WTC11 (cell line): Measurements from ENCODE around the gene LDLRAD1. TPM values are rescaled to one million over a fixed set of nuclear protein-coding genes. Genes with fewer than 3 reads are reported as not detected.

ENCODE experiments used
- ATAC-seq: fragments of 200-7000 bp; cut with Tn5 transposase; 2 replicates; pipeline ENCODE4 v1.10.0; 2021; ENCODE audit warnings: mild to moderate bottlenecking, moderate library complexity
- CTCF ChIA-PET: fragments of 300-600 bp; sonication (Branson Sonifier 250); formaldehyde crosslinking; loops from one replicate; lab custom pipeline; 2021; ENCODE audit warnings: antibody characterized with exemption; lab: Charles Lee
- POLR2A ChIA-PET: fragments of 350-600 bp; sonication (Branson Sonifier 250); formaldehyde crosslinking; loops from one replicate; lab custom pipeline; 2021; ENCODE audit warnings: antibody characterized with exemption; lab: Charles Lee
- DNase-seq: peaks from one replicate; pipeline ENCODE4 v3.0.0; 2021; ENCODE audit warnings: low spot score
- H3K27ac Mint-ChIP-seq: 2 replicates; pipeline ENCODE4 v1.8.0; 2021; ENCODE audit warnings: mixed read lengths
- H3K27me3 Mint-ChIP-seq: 2 replicates; pipeline ENCODE4 v1.8.0; 2021; ENCODE audit warnings: low read depth, mild to moderate bottlenecking, moderate library complexity, mixed read lengths
- H3K36me3 Mint-ChIP-seq: 2 replicates; pipeline ENCODE4 v1.8.0; 2021; ENCODE audit warnings: mixed read lengths
- H3K4me1 Mint-ChIP-seq: 2 replicates; pipeline ENCODE4 v1.8.0; 2022; ENCODE audit warnings: mixed read lengths
- H3K4me3 Mint-ChIP-seq: 2 replicates; pipeline ENCODE4 v1.8.0; 2021; ENCODE audit warnings: mild to moderate bottlenecking, moderate library complexity, mixed read lengths
- H3K9me3 Mint-ChIP-seq: 2 replicates; pipeline ENCODE4 v1.8.0; 2021; ENCODE audit warnings: mixed read lengths
- AFF4 ChIP-seq: sonication (generic); formaldehyde crosslinking; IDR thresholded peaks from 2 replicates; pipeline ENCODE4 v1.8.1; 2023; ENCODE audit warnings: mild to moderate bottlenecking, missing genetic modification reagents, borderline replicate concordance
- ETV6 ChIP-seq: sonication (generic); formaldehyde crosslinking; IDR thresholded peaks from 2 replicates; pipeline ENCODE4 v1.8.1; 2022; ENCODE audit warnings: mild to moderate bottlenecking, missing genetic modification reagents
- FOXP1 ChIP-seq: sonication (generic); formaldehyde crosslinking; IDR thresholded peaks from 2 replicates; pipeline ENCODE4 v1.8.0; 2022; ENCODE audit warnings: missing genetic modification reagents, mild to moderate bottlenecking, moderate library complexity, borderline replicate concordance
- IRF2 ChIP-seq: sonication (generic); formaldehyde crosslinking; IDR thresholded peaks from 2 replicates; pipeline ENCODE4 v1.8.0; 2022; ENCODE audit warnings: low read depth, missing genetic modification reagents, borderline replicate concordance
- NFATC4 ChIP-seq: fragments of 250-450 bp; sonication (Bioruptor Pico); IDR thresholded peaks from 2 replicates; pipeline ENCODE4 v1.9.0; 2021; ENCODE audit warnings: mild to moderate bottlenecking
- NFE2L1 ChIP-seq: sonication (generic); formaldehyde crosslinking; IDR thresholded peaks from 2 replicates; pipeline ENCODE4 v1.8.1; 2023; ENCODE audit warnings: missing genetic modification reagents
- SMAD4 ChIP-seq: sonication (generic); formaldehyde crosslinking; IDR thresholded peaks from 2 replicates; pipeline ENCODE4 v1.8.0; 2022; ENCODE audit warnings: mild to moderate bottlenecking, missing genetic modification reagents
- SP1 ChIP-seq: sonication (generic); formaldehyde crosslinking; conservative IDR thresholded peaks from 2 replicates; pipeline ENCODE4 v1.8.1; 2022; ENCODE audit warnings: missing genetic modification reagents
- ZNF317 ChIP-seq: sonication (generic); formaldehyde crosslinking; IDR thresholded peaks from 2 replicates; pipeline ENCODE4 v1.8.1; 2023; ENCODE audit warnings: low read depth, mild to moderate bottlenecking, moderate library complexity, missing genetic modification reagents, borderline replicate concordance
- ZNF671 ChIP-seq: fragments of 250-450 bp; sonication (Bioruptor Pico); IDR thresholded peaks from 2 replicates; pipeline ENCODE4 v1.8.0; 2021; ENCODE audit warnings: mild to moderate bottlenecking
- ZSCAN18 ChIP-seq: fragments of 250-450 bp; sonication (Bioruptor Pico); IDR thresholded peaks from 2 replicates; pipeline ENCODE4 v2.1.2; 2022; ENCODE audit warnings: mild to moderate bottlenecking, moderate library complexity
- total RNA-seq: library from RNA; stranded (reverse); gene quantifications from 3 replicates; pipeline ENCODE4 v1.2.3, GENCODE V29; 2021
- TF ChIP-seq, protein P1 (sequence below): sonication (generic); formaldehyde crosslinking; IDR thresholded peaks from 2 replicates; pipeline ENCODE4 v1.8.0; 2022; ENCODE audit warnings: mild to moderate bottlenecking, missing genetic modification reagents
- TF ChIP-seq, protein P2 (sequence below): fragments of 250-450 bp; sonication (Bioruptor Pico); IDR thresholded peaks from 2 replicates; pipeline ENCODE4 v1.9.0; 2021; ENCODE audit warnings: mild to moderate bottlenecking, borderline replicate concordance
- TF ChIP-seq, protein P3 (sequence below): sonication (generic); formaldehyde crosslinking; IDR thresholded peaks from 2 replicates; pipeline ENCODE4 v1.8.0; 2022; ENCODE audit warnings: missing genetic modification reagents
- TF ChIP-seq, protein P4 (sequence below): fragments of 250-450 bp; sonication (Bioruptor Pico); conservative IDR thresholded peaks from 2 replicates; pipeline ENCODE4 v1.9.0; 2021; ENCODE audit warnings: mild to moderate bottlenecking

LDLRAD1 gene
- total RNA-seq, 1 experiment from 2014 or later = 0.09 TPM

GRCh38 chr1:54041806-54042205 lies 23.8 kb upstream of the LDLRAD1 start (continued):
- no peak for TF ChIP-seq IRF2 (CRISPR knock-in tag)
- TF ChIP-seq, protein P1, sequence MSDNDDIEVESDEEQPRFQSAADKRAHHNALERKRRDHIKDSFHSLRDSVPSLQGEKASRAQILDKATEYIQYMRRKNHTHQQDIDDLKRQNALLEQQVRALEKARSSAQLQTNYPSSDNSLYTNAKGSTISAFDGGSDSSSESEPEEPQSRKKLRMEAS (CRISPR knock-in tag) = no peak
- no peak for TF ChIP-seq SMAD4
- no peak for TF ChIP-seq ZNF317 (CRISPR knock-in tag)

DNA sequence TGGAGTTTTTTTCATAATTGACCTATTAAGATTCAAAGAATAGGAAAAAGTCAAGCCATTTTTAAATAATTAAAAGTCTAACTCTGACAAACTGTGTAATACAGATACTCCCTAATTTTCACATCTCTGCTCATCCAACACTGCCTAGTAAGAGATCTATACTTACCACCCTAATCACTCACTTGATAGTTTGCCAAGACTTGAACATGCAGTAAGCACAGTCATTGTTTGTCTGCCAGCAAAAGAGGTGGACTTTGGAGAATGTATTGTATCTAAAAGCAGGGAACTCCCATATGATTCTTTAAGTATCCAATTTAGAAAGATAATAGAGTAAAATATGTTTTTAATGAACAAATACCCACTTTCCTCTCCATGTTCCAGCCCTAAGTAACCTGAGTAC lies 19.5 kb upstream of the LDLRAD1 start:
- Mint-ChIP-seq H3K27me3 (no peaks in the 10 kb centered on the region), H3K4me3 (no peak overlapping the region), H3K36me3 (peaks cover 57% of the 10 kb centered on the region), H3K4me1 (no peaks in the 10 kb centered on the region), H3K27ac (no peak overlapping the region), H3K9me3 (no peaks in the 10 kb centered on the region)
- DNase-seq (no peak), ATAC-seq (no peak)
- CTCF ChIA-PET = no interaction called here
- no peak for TF ChIP-seq SP1 (CRISPR knock-in tag)
- TF ChIP-seq ZSCAN18 (CRISPR knock-in tag) = no peak
- POLR2A ChIA-PET = no interaction called here

DNA sequence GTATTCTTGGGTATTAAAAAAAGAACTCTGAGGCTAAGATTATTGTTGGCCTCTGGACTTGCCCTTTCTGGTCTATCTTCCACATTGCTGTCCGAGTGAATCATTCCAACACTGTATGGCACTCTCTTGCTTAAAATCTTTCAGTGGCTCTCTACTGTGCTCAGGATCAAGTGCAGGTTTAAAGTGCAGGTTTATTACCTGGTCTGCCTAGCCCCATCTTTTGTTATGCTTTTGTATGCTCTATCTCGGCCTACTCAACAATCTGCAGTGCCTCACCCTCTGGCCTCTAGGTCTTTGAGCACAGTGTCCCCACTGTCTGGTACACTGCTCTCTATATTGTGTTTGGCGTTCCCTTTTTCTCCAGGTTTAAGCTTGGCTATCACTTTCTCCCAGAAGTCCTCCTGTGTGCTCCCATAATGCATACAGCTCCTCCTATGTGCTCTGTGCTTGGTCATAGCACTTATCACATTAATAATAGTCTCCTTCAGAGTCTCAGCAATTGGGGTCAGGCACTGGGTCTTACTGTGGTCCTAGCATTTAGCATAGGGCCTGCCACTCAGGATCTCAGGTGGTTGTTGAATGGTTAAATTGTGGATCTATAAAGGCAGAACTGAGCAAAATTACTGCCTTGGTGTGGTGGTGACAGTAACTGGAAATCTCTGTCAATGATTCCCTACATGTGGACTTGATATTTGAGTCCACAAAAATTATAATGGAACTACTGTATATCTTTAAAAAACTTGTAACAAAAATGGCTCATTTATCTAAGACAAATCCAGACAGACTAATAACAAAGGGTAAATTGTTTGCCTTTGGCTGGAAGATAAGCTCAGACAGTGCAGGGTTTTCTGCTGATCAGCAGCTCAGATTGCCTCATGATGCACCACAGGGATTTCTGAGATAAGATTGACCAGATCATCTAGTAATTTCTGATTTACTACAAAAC lies 10.6 kb upstream of the LDLRAD1 start:
- Mint-ChIP-seq H3K27me3 (no peaks in the 10 kb centered on the region), H3K4me3 (no peak overlapping the region), H3K9me3 (no peaks in the 10 kb centered on the region), H3K36me3 (peaks cover 17% of the 10 kb centered on the region), H3K27ac (peak overlapping the region; percentile 2; the same call in 1 of the 2 replicates), H3K4me1 (no peaks in the 10 kb centered on the region)
- ATAC-seq (no peak), DNase-seq (no peak)
- ChIA-PET POLR2A (interaction anchor here (1.1 kb wide), 1 partner anchor 14 kb away, joined by 3 read pairs; no protein-coding TSS in a partner anchor), CTCF (interaction anchor here (1.0 to 1.5 kb wide), 3 partner anchors 37 to 168 kb away, joined by 3 to 6 read pairs (median 4); no protein-coding TSS in a partner anchor)
- TF ChIP-seq NFE2L1 (CRISPR knock-in tag) = no peak
- TF ChIP-seq NFATC4 (CRISPR knock-in tag) = no peak
- TF ChIP-seq, protein P2, sequence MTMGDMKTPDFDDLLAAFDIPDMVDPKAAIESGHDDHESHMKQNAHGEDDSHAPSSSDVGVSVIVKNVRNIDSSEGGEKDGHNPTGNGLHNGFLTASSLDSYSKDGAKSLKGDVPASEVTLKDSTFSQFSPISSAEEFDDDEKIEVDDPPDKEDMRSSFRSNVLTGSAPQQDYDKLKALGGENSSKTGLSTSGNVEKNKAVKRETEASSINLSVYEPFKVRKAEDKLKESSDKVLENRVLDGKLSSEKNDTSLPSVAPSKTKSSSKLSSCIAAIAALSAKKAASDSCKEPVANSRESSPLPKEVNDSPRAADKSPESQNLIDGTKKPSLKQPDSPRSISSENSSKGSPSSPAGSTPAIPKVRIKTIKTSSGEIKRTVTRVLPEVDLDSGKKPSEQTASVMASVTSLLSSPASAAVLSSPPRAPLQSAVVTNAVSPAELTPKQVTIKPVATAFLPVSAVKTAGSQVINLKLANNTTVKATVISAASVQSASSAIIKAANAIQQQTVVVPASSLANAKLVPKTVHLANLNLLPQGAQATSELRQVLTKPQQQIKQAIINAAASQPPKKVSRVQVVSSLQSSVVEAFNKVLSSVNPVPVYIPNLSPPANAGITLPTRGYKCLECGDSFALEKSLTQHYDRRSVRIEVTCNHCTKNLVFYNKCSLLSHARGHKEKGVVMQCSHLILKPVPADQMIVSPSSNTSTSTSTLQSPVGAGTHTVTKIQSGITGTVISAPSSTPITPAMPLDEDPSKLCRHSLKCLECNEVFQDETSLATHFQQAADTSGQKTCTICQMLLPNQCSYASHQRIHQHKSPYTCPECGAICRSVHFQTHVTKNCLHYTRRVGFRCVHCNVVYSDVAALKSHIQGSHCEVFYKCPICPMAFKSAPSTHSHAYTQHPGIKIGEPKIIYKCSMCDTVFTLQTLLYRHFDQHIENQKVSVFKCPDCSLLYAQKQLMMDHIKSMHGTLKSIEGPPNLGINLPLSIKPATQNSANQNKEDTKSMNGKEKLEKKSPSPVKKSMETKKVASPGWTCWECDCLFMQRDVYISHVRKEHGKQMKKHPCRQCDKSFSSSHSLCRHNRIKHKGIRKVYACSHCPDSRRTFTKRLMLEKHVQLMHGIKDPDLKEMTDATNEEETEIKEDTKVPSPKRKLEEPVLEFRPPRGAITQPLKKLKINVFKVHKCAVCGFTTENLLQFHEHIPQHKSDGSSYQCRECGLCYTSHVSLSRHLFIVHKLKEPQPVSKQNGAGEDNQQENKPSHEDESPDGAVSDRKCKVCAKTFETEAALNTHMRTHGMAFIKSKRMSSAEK = no peak
- no peak for TF ChIP-seq ETV6
- TF ChIP-seq, protein P3, sequence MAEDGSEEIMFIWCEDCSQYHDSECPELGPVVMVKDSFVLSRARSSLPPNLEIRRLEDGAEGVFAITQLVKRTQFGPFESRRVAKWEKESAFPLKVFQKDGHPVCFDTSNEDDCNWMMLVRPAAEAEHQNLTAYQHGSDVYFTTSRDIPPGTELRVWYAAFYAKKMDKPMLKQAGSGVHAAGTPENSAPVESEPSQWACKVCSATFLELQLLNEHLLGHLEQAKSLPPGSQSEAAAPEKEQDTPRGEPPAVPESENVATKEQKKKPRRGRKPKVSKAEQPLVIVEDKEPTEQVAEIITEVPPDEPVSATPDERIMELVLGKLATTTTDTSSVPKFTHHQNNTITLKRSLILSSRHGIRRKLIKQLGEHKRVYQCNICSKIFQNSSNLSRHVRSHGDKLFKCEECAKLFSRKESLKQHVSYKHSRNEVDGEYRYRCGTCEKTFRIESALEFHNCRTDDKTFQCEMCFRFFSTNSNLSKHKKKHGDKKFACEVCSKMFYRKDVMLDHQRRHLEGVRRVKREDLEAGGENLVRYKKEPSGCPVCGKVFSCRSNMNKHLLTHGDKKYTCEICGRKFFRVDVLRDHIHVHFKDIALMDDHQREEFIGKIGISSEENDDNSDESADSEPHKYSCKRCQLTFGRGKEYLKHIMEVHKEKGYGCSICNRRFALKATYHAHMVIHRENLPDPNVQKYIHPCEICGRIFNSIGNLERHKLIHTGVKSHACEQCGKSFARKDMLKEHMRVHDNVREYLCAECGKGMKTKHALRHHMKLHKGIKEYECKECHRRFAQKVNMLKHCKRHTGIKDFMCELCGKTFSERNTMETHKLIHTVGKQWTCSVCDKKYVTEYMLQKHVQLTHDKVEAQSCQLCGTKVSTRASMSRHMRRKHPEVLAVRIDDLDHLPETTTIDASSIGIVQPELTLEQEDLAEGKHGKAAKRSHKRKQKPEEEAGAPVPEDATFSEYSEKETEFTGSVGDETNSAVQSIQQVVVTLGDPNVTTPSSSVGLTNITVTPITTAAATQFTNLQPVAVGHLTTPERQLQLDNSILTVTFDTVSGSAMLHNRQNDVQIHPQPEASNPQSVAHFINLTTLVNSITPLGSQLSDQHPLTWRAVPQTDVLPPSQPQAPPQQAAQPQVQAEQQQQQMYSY = no peak
- TF ChIP-seq, protein P4, sequence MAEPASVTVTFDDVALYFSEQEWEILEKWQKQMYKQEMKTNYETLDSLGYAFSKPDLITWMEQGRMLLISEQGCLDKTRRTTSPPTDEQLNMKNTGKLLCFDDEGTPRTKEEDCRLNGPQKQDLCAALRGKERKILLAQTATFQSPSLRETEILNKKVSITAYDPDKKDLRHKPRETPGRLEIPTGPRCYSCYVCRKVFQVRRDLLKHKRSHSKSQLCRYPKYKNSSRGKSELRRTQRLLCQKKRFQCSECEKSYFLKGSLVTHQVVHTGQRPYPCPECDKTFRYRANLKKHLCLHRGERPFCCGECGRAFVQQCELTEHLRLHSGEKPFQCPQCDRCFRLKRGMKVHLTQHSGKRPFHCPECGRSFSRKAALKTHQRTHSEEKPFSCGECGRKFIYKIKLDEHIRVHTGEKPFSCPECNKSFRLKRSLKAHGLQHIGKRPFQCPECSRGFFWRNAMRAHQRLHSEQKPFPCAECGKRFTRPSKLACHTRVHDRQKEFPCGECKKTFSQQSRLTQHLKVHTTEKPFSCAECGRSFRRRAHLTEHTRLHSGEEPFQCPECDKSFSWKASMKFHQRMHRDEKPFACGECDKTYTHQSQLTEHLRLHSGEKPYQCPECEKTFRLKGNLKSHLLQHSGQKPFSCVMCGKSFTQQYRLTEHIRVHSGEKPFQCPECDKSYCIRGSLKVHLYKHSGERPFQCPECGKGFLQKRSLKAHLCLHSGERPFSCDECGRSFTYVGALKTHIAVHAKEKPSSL (CRISPR knock-in tag) = no peak
- no peak for TF ChIP-seq AFF4 (CRISPR knock-in tag)
- TF ChIP-seq FOXP1 (CRISPR knock-in tag) = no peak
- no peak for TF ChIP-seq ZNF671 (CRISPR knock-in tag)
